DMS53 treated with DMSO at 0.1 percent for 48 hours (cell line): ENCODE measurements around the gene CAMK2B.

Source experiments
- DNase-seq: peaks from one replicate; lab custom pipeline; 2025; ENCODE audit not compliant: unreplicated experiment; lab: John Stamatoyannopoulos, UW

Gene CAMK2B

DNA sequence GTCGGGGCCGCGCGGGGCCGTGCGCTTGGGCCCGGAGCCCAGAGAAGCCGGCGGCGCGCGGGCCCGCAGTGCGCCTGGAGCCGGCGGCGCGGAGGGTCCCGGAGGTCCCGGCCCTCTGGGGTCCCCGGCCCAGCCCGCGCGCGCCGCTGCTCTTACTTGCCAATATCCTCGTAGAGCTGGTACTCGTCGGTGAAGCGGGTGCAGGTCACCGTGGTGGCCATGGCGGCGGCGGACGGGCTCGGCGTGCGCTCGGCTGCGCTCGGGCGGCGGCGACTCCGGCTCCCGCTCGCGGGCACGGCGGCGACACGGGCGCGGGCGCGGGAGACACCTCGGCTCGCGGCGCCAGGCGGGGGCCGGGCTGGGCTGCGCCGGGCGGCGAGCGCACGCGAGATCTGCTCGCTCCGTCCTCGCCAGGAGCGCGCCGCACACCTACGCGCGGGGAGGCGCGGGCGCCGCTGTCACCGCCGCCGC lies at the start of gene CAMK2B:
CAMK2B (minus strand) TSS at position 394 of the 471 bp plus-strand sequence; CDS start at position 221, 173 bp downstream.
- no peak for DNase-seq

DNA sequence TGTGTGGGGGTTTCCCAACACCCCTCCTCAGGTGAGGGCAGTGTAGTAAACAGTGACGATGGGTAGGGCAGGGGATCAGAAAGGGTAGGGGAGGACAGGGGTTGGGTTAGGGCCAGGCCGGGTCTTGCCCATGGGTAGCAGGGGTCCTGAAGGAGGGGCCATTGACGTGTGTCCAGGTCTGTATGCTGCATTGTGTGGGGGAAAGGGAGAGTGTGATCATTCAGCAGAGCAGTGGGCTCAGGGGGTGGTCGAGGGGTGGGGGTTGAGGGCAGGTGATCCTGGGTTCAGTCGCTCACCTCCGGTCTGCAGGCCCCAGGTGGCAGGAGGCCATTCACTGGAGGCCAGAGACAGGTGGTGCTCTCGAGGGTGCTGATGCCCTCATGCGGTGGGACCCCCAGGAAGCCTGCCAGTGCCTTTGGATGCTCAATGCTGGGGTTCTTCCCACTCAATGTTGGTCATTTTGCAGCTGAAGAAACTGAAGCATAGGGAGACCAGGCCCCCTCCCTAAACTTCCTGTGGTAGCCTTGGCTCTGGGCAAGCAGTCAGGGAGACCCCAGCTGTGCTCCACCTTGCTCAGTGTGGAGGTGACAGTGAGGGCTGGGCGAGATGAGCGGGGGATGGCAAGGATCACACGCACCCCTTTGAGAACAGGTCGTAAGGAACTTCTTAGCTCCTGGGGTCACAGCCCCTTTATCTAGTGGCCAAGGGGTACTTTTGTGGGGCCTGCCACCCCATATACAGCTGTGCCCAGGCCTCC lies 48.8 kb upstream of the CAMK2B start:
- DNase-seq: no peak

DNA sequence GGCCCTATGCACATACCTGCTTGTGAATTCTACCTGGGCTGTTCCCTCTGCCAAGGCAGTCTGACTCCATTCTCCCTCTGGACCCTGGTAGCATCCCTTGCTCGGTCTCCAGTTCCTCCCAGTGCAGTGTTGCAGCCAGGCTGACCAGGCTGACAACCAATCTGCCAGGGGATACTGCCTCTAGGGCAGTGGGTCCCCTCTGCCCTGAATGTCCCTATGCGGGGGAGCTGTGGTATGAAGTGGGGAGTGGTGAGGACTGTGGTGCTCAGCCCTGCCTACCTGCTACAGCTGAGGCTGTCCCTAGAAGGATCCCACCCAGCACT lies 48.0 kb upstream of the CAMK2B start:
- no peak for DNase-seq

DNA sequence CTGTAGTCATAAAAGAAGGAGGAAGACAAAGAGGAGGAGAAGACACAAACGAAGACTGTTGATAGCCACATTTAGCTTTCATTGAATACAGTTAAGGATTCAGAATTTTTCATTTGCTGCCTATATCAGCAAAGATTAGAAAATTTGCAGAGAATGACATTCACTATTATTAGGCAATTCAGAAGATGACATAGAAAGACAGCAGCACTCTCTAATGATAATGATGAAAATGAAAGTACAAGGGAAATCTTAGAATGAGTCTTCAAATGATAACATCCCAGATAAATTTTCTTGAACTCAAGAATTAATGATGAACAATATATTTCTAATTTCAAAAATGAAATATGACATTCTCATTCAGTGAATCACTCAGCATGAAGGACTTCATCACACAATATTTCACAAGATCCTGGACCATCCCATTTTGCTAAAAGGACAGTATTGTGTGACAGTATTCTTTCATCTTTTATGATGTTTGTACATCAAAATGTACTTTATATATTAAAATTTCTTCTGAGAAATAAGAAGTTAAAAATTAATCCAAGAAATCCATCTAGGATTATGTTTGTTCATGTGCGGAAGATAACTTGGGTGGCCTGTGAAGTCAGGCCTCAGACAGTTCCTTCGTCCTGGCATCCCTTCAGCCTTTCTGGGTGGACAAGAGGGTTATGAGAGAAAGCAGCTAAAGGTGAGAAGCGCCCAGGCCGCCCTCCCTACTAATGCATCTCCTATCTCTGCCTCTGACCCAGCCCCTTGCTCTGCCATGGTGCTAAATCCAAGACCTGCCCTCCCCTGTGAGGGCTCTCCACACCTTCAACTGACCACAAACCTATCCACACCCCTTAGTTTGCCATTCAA lies 47.4 kb upstream of the CAMK2B start:
- DNase-seq: no peak

DNA sequence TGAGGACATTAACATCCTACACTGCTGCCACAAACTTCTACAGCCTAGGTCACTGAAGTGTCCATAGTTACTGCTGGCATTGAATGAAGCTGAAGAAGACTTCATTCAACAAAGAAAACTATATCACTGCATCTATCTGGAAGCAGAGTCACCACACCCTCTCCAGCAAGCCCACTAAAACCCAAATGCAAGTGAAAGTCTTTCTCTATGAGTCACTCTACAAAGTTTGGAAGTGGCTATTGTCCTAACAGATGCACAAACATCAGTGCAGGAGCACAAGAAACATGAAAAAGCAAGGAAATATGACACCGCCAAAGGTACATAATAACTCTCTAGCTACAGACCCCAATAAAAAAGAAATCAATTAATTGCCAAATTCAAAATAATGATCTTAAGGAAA lies 43.5 kb upstream of the CAMK2B start:
- DNase-seq: peak; percentile 16

DNA sequence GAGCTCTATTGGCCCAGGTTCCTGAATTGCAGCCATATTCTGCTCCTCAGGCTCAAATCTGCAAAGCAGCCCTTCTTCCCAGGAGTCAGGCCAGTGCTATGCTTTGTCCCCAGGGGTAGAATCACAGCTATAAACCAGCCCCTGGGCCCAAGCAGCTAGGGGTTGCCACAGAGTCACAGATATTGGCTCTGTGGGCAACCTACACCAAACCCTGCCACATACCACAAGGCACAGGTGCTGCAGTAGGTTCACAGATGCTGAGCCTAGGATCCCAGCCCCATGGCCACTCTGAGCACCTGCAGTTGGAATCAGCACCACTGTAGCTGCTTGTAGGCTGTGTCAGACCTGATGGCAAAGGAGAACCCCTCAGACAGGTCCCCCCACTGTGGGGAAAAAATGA lies 43.1 kb upstream of the CAMK2B start:
- DNase-seq: no peak

DNA sequence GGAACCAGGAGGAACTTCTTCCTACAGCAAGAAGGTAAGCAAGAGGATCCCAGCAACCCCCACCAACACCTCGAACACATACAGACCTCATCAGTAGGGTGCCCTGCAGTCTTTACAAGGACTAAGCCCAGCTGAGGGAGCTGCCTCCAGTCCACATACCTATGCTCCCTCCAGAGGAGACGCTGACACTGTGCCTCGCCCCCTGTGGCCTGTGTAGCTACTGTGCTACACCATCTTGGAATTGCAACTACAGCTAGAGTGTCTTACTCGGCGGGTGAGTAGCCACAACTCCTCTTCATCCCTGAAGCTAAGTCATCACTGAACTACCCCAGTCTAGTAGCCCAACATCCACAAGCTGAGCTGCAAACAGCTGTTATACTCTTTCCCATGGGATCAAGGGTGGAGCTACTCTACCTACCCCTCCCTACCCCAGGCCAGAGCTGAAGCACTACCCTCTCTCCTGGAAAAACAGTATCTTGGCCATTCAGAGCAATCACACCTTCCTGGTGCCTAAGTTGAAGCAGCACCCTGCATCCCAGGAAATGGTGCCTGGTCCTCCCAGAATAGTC lies 42.2 kb upstream of the CAMK2B start:
- no peak for DNase-seq

DNA sequence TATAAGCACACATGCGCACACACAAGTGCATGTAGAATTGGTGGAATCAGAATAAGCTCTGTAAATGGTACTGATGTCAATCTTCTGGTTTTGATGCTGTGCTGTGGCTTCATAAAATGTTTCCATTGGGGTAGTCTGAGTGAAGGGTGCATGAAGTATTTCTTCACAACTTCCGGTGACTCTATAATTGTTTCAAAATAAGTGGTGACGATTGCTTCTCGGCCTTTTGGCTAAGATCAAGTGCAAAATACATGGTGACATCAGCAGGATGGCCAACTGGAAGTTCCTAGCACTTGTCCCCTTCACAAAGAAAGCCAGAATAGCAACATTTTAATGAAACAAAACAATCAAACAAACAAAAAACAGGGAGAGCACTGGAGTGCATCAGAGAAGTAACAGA lies 41.6 kb upstream of the CAMK2B start:
- DNase-seq: no peak

DNA sequence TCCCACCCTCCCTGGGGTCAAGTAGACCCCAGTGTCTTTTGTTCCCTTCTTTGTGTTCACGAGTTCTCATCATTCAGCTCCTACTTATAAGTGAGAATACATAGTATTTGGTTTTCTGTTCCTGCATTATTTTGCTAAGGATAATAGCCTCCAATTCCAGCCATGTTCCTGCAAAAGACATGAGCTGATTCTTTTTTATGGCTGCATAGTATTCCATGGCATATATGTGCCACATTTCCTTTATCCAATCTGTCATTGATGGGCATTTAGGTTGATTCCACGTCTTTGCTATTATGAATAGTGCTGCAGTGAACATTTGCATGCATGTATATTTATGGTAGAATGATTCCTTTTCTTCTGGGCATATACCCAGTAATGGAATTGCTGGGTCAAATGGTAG lies 28.3 kb upstream of the CAMK2B start:
- no peak for DNase-seq

DNA sequence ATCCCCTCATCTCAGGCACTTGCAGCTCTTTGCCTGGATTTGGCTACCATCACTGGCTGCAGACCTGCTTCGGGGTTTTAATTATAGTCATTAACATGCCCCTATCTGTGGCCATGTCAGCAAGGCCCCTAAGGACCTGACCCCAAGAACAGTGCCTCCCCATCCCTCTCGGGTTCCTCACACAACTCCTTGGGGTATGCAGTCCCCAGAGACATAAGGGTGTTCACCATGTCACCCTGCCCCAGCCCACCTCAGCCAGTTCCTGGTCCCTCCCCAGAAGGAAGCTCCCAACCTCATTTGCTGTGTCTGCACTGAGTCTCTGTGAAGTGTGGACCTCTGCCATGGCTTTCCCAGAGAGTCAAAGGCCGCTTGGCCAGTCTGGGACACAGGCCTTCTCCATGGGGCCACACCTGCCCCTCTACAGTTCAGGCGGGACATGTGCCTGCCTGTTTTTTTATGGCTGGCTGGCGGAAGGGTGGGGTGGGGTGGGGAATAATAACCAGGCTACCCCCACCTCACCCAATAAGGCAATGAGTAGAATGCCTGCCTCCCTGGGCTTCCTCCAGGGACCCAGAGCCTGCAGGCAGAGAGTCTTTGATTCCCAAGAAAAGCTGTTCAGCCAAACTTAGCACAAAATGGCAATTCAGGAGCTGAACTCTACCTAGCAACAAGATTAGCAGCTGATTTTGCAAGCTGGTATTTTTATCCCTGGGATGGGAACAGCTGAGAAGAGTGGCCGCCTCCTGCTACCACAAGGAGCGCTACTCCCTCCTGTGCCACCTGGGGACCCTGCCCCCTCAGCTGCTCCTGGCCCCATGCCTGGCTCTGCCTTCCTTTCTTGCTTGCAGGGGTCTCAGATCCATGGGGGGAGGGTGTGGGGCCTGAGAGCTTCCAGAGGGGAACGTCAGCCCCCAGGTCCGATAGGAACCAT lies 23.7 kb upstream of the CAMK2B start:
- DNase-seq: no peak

DNA sequence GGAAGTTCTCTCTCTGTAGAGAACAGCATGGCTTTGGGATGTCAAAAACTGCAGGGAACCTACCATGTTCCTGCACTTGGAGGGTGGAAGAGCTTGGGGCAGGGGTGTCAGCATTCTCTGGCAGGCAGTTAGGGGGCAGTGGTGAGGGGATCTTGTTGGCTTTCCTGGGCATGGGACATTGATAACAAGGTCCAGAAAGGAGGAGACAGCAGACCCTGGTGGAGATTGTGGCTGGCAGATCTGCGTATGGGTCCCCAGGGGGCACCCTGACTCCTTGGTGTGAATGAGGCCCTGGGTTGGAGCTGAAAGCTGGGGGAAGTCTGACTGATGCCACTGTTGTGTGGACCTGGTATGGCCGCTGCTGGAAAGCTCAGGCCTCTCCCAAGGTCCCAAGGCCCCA lies 22.9 kb upstream of the CAMK2B start:
- DNase-seq: no peak

DNA sequence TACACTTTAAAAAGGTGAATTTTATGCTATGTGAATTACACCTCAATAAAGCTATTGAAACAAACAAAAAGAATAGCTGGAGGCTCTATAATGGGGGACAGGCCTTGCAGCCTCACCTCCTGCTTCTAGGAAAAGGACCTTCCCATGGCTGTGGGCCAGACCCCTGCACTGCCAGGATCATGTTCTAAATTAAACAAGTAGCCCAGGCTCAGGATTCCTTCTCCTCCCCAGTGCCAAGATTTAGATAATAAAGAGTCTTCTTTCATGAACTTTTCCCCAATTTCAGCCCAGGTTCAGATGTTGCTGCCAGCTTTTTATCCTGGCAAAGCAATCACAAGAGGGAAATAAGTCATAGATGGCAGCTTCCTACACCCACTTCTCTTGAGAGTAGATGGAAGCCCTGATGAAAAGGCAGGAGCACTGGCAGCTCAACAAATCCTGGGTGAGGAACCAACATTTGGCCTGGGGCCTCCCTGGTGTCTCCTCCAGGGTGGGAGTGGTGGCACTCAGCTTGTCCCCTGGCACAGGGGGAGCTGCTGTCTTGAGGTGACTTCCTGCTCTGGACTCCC lies 22.2 kb upstream of the CAMK2B start:
- DNase-seq: no peak

DNA sequence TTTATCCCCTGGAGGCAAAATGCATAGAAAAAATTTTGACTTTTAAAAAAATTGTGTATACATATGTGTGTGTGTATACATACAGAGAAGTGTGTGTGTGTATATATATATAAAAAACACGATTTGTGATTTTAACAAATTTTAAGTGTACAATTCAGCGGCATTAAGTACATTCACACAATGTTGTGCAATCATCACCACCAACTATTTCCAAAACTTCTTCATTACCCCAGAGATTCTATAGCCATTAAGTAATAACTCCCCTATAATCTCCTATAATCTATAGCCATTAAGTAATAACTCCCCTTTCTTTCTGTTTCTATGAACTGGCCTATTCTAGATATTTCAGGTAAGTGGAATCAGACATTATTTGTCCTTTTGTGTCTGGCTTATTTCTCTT lies 20.7 kb upstream of the CAMK2B start:
- no peak for DNase-seq

DNA sequence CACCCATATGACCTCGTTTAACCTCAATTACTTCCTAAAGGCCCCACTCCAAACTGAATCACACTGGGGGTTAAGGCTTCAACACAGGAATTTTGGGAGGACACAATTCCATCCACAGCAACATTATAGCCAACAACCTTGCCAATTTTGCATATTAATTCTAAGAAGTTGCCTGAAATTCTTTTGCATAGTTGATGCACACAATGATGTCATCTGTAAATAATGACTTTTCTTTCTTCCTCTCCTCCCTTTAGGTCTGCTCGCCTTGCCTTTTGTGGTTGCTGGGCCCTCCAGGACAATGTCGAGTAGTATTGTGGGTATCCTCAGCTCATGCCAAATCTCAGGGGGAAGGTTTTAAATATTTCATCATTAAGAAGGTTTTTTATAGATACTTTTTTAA lies 16.0 kb upstream of the CAMK2B start:
- no peak for DNase-seq

DNA sequence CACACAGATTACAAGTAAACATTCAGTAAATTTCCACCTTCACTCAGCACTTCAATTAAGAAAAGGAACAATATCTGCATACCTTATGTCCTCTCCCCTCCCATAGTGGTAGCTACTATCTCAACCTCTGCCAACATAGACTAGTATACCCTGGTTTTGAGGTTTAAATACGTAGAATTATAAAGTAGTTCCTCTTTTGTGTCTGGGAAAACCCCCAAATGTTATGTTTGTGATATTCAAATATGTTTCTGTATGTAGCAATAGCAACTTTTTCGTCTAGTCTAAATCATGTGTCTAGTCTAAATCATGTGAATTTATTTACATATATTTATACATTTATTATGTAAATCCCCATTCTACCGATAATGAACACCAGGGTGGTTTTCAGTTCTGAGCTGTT lies 13.2 kb upstream of the CAMK2B start:
- DNase-seq: no peak

DNA sequence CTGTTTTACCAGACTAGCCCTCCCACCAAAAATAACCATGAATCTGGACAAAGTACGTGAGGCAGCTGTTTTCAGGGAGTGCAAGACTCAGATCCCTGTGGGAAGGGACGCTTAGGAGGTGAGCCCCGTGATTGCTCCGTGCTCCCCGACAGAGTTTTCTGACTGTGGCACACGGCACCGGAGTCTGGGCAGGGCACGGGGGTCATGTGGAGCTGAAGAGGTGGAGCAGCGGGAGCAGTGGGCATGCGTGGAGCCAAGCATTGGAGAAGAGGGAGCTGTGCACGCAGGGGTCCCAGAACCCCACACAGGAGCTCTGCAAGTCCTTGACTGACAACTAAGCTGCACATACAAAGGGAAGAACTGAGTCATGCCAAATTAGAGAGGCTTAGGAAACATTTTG lies 11.1 kb upstream of the CAMK2B start:
- DNase-seq: no peak

DNA sequence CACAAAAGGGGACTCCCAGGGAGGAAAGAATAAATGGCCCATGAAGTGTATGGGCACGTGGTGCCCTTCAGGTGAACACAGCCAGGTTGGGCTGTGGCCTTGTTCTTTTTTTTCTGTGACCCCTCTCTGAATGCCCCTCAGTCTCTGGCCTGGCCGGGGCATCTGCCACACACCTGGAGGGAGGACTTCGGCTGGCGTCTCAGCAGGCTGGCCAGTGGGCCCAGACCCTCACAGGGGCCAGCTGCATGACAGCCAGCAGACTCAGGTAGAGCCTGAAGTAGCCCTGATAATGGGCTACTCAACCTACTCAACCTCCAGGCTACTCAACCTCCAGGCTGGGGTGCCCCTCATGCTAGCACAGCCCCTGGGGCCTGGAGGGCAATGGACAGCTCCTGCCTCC lies 9.8 kb upstream of the CAMK2B start:
- DNase-seq: no peak

DNA sequence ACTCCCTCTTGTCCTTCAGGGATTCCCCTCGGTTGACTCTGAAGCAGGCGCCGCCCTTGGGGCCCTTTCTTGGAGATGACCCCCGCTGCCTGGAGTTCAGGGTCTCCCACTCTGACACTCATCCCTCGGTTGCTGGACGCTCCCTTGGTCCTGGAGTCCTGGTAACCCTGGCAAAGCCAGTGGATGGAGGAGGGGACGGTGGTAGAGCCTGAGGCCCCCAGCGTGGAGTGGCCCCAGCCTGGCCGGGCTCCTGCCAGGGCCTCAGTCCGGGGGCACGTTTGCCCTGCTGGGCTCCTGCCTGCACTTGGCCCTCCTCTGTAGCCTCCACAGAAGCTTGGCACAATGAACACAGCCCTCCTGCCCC lies 9.3 kb upstream of the CAMK2B start:
- DNase-seq: no peak

DNA sequence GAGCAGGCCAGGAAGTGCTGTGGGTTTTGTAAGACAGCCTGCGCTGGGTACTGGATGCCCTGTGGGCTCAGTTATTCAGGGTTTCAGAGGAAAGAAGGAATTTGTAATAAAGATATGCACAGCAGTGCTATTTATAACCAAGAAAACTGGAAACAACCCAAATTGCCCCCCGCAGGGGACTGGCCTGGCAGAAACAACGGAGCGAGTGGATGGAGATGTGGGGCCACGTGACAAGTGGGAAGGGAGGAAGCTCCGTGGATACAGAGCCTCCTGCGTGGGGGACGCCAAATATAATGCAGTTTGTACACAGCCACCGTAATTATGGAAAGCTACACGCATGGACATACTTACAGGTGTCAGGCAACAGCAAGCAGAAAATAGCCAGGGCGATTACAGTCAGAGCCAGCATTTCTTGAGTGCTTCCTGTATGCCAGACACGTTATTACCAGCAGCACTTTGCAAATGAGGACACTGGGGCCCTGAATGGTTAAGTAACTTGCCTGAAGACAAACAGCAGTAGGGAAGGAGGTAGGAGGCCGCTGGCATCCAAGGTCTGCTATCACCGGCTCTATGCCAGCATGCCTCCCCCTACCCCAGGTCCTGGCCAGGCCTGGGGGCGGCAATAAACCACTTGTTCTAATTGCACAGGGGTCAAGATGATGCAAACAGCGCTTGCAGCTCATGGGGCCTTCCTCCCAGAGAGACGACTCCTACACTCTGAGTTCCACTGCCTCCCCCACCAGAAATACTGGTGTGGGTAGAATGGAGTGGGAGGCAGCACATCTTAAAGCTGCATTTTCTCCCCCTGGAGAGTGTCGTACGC lies 8.7 kb upstream of the CAMK2B start:
- DNase-seq: no peak

DNA sequence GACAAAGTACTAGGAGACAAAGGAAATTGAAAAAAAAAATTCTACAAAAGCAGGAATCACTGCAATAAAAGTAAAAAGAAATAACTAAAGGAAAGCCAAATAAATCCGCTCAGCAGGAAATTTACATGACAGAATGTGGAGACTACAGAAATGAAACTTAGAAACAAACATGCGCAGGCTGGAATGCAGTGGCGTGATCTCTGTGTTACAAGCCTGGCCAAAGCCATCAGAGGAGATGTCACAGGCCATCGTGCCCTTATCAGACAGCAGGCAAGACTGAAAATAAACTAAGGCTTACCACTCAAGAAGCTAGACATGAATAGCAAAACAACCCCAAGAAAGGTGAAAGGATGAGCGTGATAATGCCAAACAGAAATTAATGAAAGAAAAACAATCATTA lies 6.3 kb upstream of the CAMK2B start:
- no peak for DNase-seq
